SU-DHL-6 (cell line): ENCODE data around the gene TTBK2.

Experiments
- EZH2phosphoT487 ChIP-seq: fragments of 200-600 bp; sonication (generic), shearing (Covaris generic); conservative IDR thresholded peaks from 2 replicates; pipeline ENCODE4 v1.6.1; 2018; ENCODE audit warnings: mild to moderate bottlenecking, antibody characterized with exemption, low read length, moderate library complexity, mixed read lengths
- TF ChIP-seq, protein P1 (sequence below): fragments of 200-600 bp; sonication (generic); IDR thresholded peaks from one replicate; pipeline ENCODE4 v1.5.1; 2017; ENCODE audit warnings: antibody characterized with exemption, mild to moderate bottlenecking, low read length, moderate library complexity; ENCODE audit not compliant: insufficient read depth, poor library complexity, severe bottlenecking

GRCh38 chr15:42879443-42879842 is 41.1 kb downstream of the TTBK2 start:
- TF ChIP-seq, protein P1, sequence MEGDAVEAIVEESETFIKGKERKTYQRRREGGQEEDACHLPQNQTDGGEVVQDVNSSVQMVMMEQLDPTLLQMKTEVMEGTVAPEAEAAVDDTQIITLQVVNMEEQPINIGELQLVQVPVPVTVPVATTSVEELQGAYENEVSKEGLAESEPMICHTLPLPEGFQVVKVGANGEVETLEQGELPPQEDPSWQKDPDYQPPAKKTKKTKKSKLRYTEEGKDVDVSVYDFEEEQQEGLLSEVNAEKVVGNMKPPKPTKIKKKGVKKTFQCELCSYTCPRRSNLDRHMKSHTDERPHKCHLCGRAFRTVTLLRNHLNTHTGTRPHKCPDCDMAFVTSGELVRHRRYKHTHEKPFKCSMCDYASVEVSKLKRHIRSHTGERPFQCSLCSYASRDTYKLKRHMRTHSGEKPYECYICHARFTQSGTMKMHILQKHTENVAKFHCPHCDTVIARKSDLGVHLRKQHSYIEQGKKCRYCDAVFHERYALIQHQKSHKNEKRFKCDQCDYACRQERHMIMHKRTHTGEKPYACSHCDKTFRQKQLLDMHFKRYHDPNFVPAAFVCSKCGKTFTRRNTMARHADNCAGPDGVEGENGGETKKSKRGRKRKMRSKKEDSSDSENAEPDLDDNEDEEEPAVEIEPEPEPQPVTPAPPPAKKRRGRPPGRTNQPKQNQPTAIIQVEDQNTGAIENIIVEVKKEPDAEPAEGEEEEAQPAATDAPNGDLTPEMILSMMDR = no peak
- TF ChIP-seq EZH2phosphoT487 = no peak
